Right renal cortex interstitium (tissue), 3 donors: ENCODE data around the gene IDI1. TPM values are rescaled to one million over a fixed set of nuclear protein-coding genes. Genes with fewer than 3 reads are reported as not detected.
"Not testable (repeated sequence)": the region's sequence is repeated elsewhere in the genome, so short reads cannot be mapped to it uniquely, and the experiment has no call there.

ENCODE experiments used
- DNase-seq, 3 donors: peaks; one replicate each; pipeline ENCODE4 v3.0.0-alpha.2; 2013; ENCODE audit warnings: low read depth in 3 of 3, low spot score in 2 of 3
- polyA plus RNA-seq, 3 donors: library from polyadenylated mRNA; unstranded; fragments of 120-200 nt; gene quantifications; one replicate each; pipeline ENCODE4 v1.2.1, GENCODE V29; 2013; ENCODE audit not compliant: insufficient read length in 3 of 3

The IDI1 gene
- polyA plus RNA-seq: 10 to 100 TPM; 69.1 to 75.4 (median 70.0) TPM

DNA sequence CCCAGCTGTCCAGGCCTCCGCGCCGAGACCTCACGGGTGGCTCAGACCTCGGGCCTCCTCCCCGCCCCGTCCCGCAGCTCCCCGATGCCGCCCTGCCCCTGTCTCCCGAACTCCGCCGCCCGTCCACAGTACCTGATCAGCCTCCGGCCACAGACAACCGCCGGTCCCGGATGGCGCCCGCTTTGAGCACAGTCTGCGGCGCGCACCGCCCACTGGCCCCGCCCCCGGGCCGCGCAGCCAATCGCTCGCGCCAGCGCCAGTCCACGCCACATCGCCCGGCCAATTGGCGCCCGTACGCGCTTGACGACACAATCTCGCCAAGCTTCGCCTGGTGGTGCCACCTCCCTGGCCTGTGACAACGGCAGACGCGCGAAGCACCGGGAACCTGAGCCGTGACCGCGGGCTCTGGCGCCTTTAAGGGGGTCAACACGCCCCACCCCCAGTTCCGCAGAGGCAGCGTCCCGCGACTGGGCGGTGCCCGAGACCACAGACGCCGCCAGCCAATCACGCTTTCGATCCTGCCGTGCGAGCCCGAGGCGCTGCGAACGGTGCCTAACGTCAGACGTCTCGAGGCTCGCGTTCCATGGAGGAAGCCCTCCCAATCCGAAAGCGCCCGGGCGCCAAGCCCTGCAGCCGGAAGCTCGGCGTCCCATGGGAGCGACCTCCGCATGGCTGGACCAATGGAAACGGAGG, at the start of gene IDI1:
Gene IDI1 (minus strand): TSS at position 388 of the 693 bp plus-strand sequence. CDS start 116 bp downstream, at position 272.
- DNase-seq: peak; percentile 91 to 96 (median 95)

DNA sequence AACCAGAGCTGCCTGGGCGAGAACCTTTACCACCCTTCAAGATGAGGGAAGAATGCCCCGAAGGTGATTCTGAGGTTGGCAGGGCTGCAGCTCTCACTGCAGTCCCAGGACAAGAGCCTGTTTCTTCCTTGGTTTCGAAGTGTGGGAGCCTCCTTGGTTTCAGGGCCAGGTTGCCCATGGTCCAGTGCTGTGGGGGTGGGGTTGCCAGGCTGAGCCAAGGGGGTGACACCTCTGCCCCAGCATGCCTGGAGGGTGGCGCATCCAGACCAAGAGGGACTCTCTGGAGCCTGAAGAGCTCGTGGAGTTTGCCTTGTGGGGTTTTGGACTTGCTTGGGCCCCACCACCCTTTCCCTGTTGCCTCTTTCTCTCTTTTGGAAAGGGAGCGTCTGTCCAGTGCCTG, 48.5 kb upstream of the IDI1 start:
- no peak for DNase-seq

DNA sequence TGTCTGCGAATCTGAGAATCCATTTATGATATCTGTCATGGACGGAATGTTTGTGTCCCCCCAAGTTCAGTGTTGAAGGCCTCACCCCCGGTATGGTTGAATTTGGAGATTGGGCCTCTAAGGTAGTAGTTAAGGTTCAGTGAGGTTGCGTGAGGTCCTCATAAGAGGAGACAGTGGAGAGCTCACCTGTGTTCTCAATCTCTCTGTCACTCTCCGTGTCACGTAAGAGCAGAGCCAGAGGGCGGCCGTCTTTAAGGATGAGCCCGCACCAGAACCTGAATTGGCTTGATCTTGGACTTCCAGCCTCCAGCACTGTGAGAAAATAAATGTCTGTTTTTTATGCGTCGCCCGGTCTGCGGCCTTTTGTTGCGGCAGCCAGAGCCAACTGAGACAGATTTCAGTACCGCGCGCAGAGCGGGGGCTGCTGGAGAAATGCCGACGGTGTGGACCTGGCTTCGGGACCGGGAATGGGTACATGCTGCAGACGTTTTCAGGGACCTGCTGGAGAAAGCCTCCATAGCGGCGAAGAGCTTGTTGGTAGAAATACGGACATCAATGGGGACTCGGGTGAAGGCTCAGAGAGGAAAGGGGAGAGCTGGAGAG, 47.5 kb upstream of the IDI1 start:
- DNase-seq: no peak

DNA sequence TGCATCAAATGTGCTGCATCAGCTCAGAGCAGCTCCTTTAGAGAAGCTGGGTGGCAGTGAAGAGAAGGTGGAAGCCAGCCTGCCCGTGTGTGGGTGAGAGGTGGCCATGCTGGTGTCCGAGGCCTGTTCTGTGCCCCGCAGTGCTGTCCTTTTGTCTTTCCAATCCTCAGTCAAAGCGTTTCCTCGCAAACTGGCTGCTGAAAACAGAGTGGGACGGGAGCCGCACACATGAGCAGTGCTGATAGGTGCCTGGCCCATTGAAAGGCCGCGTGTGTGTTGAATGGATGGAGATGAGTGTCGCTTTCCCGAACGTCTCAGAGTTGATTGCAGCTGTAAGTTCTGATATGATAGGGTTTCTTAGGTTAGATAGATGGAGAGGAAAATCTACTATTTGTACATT, 46.6 kb upstream of the IDI1 start:
- no peak for DNase-seq

DNA sequence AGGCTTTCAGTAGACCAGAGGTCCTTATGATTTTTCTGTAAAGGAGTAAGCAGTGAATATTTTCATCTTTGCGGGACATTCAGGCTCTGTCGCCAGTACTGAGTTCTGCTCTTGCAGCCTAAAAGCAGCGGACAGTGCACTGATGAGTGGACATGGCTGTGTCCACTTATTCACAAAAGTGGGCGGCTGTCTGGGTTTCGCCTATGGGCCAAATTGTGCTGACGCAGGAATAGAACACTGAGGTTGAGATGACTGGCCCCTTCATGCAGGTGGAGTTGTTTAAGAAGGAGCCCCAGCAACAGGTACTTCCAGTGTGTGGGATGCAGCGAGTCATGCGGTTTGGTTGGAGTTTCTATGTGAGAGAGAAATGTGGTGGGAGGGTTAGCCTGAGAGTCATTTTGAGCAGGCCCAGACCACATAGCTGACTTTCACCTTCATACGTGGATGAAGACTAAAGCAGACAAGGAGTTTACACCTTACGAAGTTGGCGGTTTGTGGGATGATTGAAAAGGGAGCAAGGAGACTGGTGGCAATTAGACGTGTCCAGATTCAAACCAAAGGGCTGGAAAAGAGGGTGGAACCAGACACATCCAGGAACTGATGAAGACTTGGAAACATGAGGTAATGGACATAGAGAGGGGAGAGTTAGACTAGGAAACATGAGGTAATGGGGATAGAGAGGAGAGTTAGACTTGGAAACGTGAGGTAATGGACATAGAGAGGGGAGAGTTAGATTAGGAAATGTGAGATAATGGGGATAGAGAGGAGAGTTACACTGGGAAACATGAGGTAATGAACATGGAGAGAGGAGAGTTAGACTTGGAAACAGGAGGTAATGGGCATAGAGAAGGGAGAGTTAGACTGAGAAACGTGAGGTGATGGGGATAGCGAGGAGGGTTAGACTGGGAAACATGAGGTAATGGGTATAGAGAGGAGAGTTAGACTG, 45.5 kb upstream of the IDI1 start:
- DNase-seq: no peak

DNA sequence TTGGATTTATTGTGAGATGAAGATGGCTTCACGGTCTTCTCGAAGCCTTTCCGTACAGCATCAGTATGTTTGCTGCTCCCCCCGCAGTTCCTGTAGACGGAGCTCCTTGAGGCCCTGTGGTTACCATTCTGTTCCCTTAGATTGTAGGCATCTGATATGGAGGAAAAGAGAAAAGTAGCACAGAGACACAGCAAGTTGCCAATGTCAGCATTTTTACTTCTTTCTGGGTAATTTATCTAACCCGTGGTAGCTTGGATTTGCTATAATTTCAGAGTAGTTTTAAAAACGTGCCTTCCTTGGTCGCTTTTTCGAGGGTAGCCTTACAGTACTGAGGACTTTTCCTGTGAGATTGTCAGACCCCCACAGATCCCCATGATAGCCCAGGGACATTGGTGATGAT, 44.8 kb upstream of the IDI1 start:
- DNase-seq: no peak

DNA sequence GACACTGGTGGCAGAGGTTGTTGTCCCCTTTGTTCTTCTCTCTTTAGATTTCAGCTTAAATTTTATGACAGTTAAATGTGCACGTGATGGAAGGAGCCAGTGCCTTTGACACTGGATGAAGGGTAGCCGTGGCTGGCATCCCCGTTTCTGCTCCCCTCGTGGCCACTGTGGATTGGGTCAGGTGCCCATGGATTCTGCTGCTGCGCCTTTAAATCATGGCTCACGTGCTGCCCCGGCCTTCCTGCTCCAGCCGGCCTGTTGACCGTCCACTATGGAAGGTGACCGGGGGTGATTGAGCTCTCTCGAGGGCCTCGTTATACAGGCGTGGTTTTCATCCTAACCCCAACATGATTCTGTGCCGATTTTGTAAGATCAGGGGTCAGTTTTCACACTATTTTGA, 41.8 kb upstream of the IDI1 start:
- no peak for DNase-seq

DNA sequence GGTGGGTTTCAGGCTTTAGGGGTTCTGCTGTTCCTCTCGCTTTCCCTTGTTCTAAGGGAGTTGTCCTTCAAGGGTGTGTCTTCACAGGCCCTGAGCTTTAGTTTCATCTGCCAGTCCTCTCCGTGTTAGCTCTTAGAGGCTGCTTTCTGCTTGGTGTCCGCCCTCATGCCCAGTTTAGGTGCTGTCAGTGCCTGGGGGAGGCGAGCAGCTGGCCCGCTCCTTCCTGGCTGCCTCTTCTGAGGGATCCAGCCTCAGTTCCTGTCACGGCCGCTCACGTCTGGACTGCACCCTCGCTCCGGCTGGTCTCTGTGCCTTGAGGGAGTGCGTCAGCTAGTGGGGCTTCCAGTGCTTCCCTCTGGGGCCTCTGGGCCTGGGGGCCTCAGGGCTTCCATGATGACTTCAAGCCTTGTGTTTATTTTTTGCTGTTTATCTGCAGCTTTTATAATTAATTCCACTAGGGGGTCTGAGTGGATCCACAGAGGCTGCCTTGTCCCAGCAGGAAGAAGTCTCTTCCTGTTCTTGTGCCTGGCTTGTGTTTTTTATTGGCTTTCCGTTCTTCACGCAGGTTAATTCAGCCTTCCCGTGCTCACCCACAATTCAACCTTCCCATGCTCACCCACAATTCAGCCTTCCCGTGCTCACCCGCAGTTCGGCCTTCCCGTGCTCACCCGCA, 40.2 kb upstream of the IDI1 start:
- DNase-seq: no peak

DNA sequence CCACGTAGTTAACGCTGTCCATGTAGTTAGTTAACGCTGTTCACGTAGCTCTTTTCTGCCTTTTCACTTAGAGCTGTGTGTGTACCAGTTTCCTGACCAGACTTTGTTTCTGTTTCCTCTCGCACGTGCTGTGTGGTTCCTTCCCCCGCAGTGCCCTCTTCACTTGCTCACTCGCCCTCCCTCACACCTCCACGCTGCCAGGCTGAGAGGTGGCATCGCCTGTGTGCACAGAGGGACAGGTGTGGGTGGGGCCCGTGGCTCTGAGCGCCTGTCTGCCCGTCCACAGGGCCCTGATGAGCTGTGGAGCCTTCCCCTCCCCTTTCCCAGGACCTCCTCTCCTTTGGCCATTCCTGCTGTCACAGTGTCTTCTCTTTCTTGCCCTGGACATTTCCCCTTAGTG, 37.9 kb upstream of the IDI1 start:
- DNase-seq: no peak

DNA sequence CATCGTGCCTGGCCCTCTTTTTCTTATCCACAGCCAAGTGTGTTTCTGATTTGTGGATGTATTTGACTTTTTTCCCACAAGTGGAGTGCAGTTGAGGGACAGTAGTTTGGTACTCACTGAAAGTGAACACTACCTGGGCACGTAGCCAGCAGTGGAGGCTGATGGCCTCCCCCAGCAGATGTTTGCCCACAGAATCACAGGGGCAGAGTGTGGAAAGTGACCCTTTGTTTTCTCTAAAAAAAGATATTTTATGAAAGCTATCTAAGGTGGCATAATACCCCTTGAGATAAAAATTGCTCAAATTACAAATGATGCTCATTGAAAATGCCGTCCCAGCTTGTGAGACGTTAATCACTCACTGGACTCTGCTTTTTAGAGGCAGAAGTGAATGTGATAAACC, 36.3 kb upstream of the IDI1 start:
- DNase-seq: no peak

DNA sequence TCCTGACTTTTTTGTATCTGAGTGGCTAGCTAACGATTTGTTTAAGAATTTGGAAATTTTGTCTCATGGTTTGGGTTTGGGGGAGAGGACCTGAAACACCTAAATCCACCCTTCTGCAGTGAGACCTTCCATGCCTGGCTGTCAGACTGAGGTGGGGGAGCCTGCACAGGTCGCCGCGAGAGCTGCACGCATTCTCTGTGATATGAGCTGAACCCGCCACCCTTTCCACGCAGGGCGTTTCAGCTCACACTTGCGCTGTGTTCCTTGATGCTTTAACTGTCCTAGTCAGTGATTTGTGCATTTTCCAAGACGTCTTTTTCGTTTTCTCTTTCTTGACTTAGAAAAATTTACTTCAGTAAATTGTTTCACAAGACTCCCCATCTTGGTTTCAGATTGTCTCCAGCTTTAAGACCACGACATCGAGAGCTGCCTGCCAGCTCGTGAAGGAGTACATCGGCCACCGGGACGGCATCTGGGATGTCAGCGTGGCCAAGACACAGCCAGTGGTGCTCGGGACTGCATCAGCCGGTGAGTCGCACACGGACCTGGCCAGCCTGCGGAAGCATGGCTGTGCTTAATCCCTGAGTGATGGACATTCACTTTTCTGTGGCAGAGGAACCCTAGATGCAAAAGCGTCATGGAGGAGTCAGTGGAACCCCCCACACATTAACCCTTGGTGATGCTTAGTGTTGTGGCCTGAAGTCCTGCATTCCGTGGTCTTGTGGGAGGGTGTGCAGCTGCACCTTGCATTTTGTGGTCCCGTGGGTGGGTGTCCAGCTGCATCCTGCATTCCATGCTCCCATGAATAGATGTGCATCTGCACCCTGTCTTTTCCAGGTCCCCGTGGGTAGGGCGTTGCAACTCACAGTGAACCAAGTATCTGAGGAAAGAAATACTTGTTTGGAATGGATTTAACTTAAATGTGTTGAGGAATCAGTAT, 35.4 kb upstream of the IDI1 start:
- DNase-seq: no peak

DNA sequence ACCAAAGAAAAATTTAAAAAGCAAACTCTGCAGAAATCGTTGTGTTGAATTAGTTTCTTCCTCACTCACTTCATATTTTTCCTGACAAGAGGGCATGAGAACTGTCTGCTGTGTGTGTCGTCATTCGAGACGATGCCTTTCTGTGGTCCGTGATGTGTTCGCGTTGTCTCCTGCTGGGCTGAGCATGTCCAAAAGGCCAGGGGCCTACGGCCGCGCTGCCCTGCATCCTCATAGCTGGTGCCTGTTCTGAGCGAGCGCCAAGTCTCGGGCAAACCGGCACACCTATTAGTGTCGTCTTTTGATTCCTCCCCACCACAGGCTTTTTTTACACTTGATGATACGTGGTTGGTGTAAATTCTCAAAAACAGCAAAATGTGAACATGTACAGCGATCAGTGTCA, 34.7 kb upstream of the IDI1 start:
- DNase-seq: no peak

DNA sequence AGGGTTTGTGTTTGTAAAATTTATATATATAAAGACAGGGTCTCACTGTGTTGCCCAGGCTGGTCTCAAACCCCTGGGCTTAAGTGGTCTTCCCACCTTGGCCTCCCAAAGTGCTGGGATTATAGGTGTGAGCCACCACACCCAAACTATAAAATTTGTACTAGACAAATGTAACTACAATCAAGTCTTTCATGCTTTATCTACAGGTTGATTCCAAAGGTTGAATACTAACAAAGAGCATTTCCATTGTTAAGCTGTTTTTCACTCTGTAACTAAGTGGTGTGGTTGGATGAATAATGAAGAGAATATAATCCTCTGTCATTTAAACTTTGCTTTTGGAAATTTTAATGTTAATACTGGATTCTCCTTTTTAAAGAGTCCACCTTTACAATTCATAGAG, 29.7 kb upstream of the IDI1 start:
- no peak for DNase-seq

DNA sequence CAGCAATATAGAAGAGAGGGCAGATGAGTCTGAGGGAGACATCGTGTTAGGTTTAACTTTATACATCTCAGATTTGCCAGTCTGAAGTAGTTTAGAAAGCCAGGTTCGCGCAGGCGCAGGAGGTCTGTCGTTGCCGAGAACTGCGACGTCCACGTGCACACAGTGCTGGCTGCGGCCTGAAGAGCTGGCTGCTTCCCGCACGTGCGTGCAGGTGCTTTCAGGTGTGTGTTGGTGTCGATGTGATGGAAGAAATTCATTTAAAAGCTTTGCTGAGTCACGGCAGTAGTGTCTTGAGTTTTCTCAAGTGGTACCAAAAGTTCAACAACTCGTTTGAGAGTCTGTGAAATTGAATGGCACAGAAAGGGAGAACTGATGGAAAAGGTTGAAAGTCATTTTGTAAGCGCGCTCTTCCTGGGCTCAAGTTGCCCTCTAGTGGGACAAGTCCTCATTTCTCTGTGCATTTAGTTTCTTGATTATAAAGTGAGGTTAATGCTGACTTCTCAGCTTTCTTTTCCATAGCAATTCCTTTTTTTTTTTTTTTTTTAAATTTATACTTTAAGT, 25.9 kb upstream of the IDI1 start:
- no peak for DNase-seq

DNA sequence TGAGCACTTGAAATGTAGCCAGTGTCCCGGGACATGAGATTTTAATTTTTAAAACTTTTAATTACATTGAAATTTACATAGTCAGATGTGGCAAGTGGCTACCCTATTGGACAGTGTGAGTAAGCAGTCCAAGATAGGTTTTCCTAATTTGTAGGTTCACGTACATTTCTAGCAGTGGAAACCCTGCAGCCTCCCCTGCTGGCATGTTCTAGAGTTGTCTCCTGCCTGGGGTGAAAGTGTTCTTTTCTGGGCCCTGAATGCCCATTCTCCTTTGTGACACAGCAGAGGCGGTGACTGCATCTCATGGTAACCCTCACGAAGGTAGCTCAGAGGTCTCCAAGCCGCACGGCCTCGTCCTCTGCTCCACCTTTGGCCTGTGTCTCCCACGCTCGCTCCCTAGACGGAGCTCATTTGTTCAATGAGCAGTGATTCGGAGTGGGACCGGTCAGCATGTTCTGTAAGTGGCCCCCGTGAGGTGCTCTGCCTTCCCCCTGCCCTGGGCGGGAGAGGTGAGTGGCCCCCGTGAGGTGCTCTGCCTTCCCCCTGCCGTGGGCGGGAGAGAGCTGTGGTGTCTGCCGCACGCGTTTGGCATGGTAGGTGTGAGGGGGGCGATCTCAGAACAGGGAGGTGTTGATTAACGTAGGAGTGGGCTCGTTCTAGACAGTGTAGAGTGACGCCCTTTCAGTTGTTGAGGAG, 25.3 kb upstream of the IDI1 start:
- DNase-seq: no peak

DNA sequence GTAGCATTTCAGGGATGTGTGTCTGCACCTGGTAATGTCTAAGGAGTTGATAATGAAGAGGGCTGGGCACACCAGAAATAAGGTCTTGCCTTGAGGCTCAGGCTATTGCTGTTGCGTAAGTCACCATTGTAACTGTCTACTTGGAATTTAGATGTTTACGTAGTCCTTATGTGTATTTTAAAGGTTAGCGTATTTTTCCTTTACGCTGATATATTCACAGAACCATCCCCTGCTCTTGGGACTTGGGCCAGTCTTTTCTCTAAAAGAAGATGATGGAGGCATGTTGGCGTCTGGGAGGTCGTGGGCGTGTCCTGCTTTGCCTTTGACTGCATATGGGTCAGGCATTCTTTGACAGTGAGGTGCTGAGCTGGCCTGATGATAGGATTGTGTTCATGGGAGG, 22.0 kb upstream of the IDI1 start:
- no peak for DNase-seq

DNA sequence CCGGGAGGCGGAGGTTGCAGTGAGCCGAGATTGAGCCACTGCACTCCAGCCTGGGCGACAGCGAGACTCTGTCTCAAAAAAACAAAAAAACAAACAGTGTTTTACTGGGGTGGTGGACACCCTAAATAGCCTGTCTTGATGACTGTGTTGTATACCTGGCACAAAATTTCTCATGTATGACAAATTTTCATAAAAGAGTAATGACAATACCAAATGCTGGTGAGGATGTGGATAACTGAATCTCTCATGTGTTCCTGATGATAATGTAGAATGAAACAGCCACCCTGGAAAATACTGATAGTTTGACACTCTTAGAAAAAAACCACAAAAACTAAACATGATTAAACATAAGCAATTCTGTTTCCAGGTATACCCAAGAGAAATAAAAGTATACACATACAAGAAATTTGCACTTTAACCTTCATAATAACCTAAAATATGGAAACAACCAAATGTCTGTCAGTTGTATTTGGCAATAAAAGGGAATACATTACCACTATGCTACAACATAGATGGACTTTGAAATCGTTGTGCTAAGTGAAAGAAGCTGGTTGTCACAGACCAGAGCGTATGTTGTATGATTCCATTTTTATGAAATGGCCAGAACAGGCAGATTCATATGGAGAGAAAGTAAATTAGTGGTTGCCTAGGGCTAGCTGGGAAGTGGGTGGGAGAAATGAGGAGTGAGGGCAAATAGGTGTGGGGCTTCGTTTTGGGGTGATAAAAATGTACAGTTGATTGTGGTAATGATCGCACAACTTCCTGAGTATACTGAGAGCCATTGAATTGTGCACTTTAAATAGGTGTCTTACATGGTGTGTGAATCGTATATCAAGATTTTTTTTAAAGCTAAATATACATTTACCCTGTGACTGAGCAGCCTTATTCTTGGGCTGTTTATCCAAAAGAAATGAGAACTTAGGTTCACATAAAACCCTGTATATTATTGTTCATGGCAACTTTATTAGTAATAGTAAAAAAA, 19.8 kb upstream of the IDI1 start:
- DNase-seq: no peak

DNA sequence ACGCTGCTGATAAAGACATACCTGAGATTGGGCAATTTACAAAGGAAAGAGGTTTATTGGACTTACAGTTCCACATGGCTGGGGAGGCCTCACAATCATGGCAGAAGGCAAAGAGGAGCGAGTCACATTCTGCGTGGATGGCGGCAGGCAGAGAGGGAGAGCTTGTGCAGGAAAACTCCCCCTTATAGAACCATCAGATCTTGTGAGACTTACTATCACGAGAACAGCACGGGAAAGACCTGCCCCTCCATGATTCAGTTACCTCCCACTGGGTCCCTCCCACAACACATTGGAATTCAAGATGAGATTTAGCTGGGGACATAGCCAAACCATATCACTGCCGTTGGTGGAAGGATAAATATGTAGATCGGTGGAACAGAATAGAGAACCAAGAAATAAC, 17.8 kb upstream of the IDI1 start:
- DNase-seq: not testable (repeated sequence)
